NK-92 treated with Interleukin-12 subunit alpha and Interleukin-12 subunit beta, amount 100 ng/mL, for 24 hours (cell line): Measurements from ENCODE around the gene LTN1.
A peak's percentile ranks its signal among the peaks of the same experiment; 100 is the strongest.
"Not testable (repeated sequence)": the region's sequence is repeated elsewhere in the genome, so short reads cannot be mapped to it uniquely, and the experiment has no call there.

ENCODE experiments used
- DNase-seq: peaks from one replicate; lab custom pipeline; 2025; lab: John Stamatoyannopoulos, UW

Gene LTN1

GRCh38 chr21:28992526-28993292 lies at the start of gene LTN1:
Gene LTN1 (minus strand): TSS chr21:28992877. CDS start chr21:28992805, 72 bp downstream.
- peak; percentile 99 for DNase-seq

- no peak for DNase-seq
Observed at GRCh38 chr21:29034678-29035077, 42.0 kb upstream of the LTN1 start.

- DNase-seq: no peak
Observed at GRCh38 chr21:29033871-29034270, 41.2 kb upstream of the LTN1 start.

GRCh38 chr21:29033301-29033700 lies 40.6 kb upstream of the LTN1 start:
- no peak for DNase-seq

- no peak for DNase-seq
Observed at GRCh38 chr21:29030909-29031308, 38.2 kb upstream of the LTN1 start.

GRCh38 chr21:29029524-29029923 lies 36.8 kb upstream of the LTN1 start:
- DNase-seq: no peak

GRCh38 chr21:29025328-29025713 lies 32.6 kb upstream of the LTN1 start:
- no peak for DNase-seq

- DNase-seq: peak; percentile 94
Observed at GRCh38 chr21:29024474-29025327, 32.0 kb upstream of the LTN1 start, which contains the start of gene USP16. Gene USP16 (plus strand): TSS chr21:29024668. CDS start chr21:29027914, 3,246 bp downstream.

GRCh38 chr21:29022166-29022565 lies 29.5 kb upstream of the LTN1 start:
- DNase-seq: no peak

- no peak for DNase-seq
Observed at GRCh38 chr21:29018540-29018939, 25.9 kb upstream of the LTN1 start.

- no peak for DNase-seq
Observed at GRCh38 chr21:29017639-29018237, 25.1 kb upstream of the LTN1 start.

- not testable (repeated sequence) for DNase-seq
Observed at GRCh38 chr21:29011236-29011635, 18.6 kb upstream of the LTN1 start.

- no peak for DNase-seq
Observed at GRCh38 chr21:29008367-29008766, 15.7 kb upstream of the LTN1 start.

GRCh38 chr21:29007810-29008209 lies 15.1 kb upstream of the LTN1 start:
- DNase-seq: no peak

- no peak for DNase-seq
Observed at GRCh38 chr21:29007135-29007534, 14.5 kb upstream of the LTN1 start.

GRCh38 chr21:29005696-29006095 lies 13.0 kb upstream of the LTN1 start:
- no peak for DNase-seq

- peak; percentile 89 for DNase-seq
Observed at GRCh38 chr21:29002442-29003144, 9.9 kb upstream of the LTN1 start.

GRCh38 chr21:28993293-28993629 lies 584 bp upstream of the LTN1 start:
- no peak for DNase-seq

GRCh38 chr21:28991861-28992525 lies 684 bp downstream of the LTN1 start:
- no peak for DNase-seq

GRCh38 chr21:28988146-28988545 lies 4.5 kb downstream of the LTN1 start:
- not testable (repeated sequence) for DNase-seq

GRCh38 chr21:28986677-28987076 lies 6.0 kb downstream of the LTN1 start:
- no peak for DNase-seq

- no peak for DNase-seq
Observed at GRCh38 chr21:28982637-28983036, 10.0 kb downstream of the LTN1 start.
